Measurements from ENCODE around the gene FAM114A2. TPM values are rescaled to one million over a fixed set of nuclear protein-coding genes. Genes with fewer than 3 reads are reported as not detected.

Gene FAM114A2
- total RNA-seq, 1 experiment from 2014 or later, result 12.8 TPM

DNA sequence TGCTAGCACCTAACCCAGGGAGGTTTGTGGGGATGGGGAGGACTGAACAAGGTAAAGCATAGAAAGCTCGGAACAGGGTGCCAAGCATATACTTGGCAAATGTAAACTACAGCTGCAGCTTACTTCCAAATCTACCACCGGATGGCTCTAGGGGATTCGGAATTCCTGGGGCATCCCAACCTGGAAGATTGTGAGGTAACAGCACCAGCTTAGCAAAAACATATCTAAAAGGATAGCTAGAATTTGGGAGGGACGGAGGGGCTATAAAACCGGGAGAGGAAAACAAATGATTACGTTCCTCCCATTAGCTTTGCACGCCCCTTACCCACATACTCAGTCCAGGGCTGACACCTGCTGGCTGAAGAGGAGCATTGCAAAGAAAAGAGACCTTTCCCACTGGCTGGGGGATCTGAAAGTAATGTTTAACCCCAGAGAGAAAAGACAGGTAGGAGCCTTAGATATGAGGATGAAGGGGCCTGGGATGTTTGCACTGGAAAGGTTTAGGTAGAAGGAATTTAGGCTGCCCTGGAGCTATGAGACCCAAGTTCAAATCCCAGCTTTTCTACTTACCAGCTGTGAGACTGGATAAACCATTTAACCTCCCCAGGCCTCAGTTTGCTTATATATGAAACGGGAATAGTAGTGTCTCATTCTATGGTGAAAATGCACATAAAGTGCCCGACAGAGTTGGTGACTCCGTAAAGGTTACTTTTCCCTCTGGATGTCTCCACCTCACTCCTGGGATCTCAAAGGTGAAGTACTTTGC lies 73.6 kb downstream of the FAM114A2 start:
- no peak overlapping the region for H2BK120ac ChIP-seq (ENCODE audit: low read depth, low read length, poor library complexity, severe bottlenecking)
- Mint-ChIP-seq H3K4me3 (peak overlapping the region; percentile 58 to 68), H3K27me3 (ENCODE audit: low read depth) (no peaks in the 10 kb centered on the region; the same call in none of the 2 replicates), H3K4me1 (peaks cover 15 to 22% of the 10 kb centered on the region in 2 experiments), H3K36me3 (ENCODE audit: insufficient read depth in 1 of 3, low read depth in 3 of 3) (no peaks in the 10 kb centered on the region), H3K27ac (no peak overlapping the region; a peak in 1 of 7 replicates), H3K9me3 (peaks cover 0 to 5% of the 10 kb centered on the region in 2 experiments; a peak in 2 of 5 replicates)
- H3K9me3 ChIP-seq (ENCODE audit: control insufficient read depth, low read depth, low read length), result no peaks in the 10 kb centered on the region
- no peak overlapping the region for H3K9ac ChIP-seq (ENCODE audit: extremely low read depth, insufficient read length, low read length)
- peaks cover 7% of the 10 kb centered on the region; the same call in 1 of the 2 replicates for H3K4me1 ChIP-seq (ENCODE audit: insufficient read depth, low read length)
- no peak overlapping the region for H4K91ac ChIP-seq (ENCODE audit: insufficient read length, low read depth, low read length)
- no peaks in the 10 kb centered on the region for H4K20me1 ChIP-seq (ENCODE audit: control insufficient read depth, insufficient read depth, insufficient read length)
- peak overlapping the region; percentile 94 for H2AFZ ChIP-seq (ENCODE audit: low read length)
- H3K79me1 ChIP-seq (ENCODE audit: insufficient read depth, low read depth, low read length, poor library complexity, severe bottlenecking), result no peaks in the 10 kb centered on the region
- no peaks in the 10 kb centered on the region for H3K79me2 ChIP-seq (ENCODE audit: insufficient read depth, low read length)
- no peak overlapping the region for H3K4ac ChIP-seq (ENCODE audit: low read depth, low read length)
- peak overlapping the region; percentile 56 for H3K4me2 ChIP-seq (ENCODE audit: insufficient read depth, insufficient read length, low read length)
- no peak overlapping the region for H2BK5ac ChIP-seq (ENCODE audit: insufficient read length, low read length)
- H3K27me3 ChIP-seq (ENCODE audit: insufficient read depth, low read length), result no peaks in the 10 kb centered on the region
- H4K8ac ChIP-seq (replicated peaks; ENCODE audit: insufficient read length, low read depth, low read length), result no peak overlapping the region
- WGBS (ENCODE audit: extremely low coverage, insufficient read length, low lambda C conversion rate), result no CpG with 5 or more reads among the region's 10 CpGs
- H3K23me2 ChIP-seq (ENCODE audit: insufficient read length, low read depth, low read length, poor library complexity, severe bottlenecking), result no peaks in the 10 kb centered on the region
- no peak overlapping the region for H3K27ac ChIP-seq (ENCODE audit: insufficient read length, low read depth, low read length)
- H2BK12ac ChIP-seq (ENCODE audit: insufficient read length, low read depth, low read length), result no peak overlapping the region
- no peak overlapping the region for H3K14ac ChIP-seq (ENCODE audit: insufficient read depth, low read length)
- no peak overlapping the region for H3T11ph ChIP-seq (ENCODE audit: low read length)
- peak; percentile 93 for TF ChIP-seq CTCF (conservative IDR thresholded peaks at IDR 0.05)
- H3K23ac ChIP-seq (ENCODE audit: insufficient read length, low read depth, low read length), result no peak overlapping the region
- H3K18ac ChIP-seq (ENCODE audit: insufficient read length, low read depth, low read length), result no peak overlapping the region
- H3K56ac ChIP-seq (ENCODE audit: insufficient read length, low read depth, low read length), result no peak overlapping the region
- H2AK5ac ChIP-seq (ENCODE audit: insufficient read length, low read length), result no peak overlapping the region
- H4K5ac ChIP-seq (ENCODE audit: insufficient read length, low read depth, low read length), result no peak overlapping the region
- peak; percentile 74 for DNase-seq
- H2BK20ac ChIP-seq (ENCODE audit: low read depth, low read length, poor library complexity, severe bottlenecking), result no peak overlapping the region
- no peak overlapping the region for H2BK15ac ChIP-seq (ENCODE audit: low read depth, low read length)

Measured in H9 (cell line).